K562 (cell line): ENCODE results near the gene MAP4.

Experiments used
- HMG20B ChIP-seq: fragments of 250-450 bp; sonication (Bioruptor Pico); IDR thresholded peaks from 2 replicates; pipeline ENCODE4 v1.5.0; 2021; ENCODE audit warnings: mild to moderate bottlenecking
- SIN3B ChIP-seq: fragments of 450-650 bp; IDR thresholded peaks from 2 replicates; pipeline ENCODE4 v1.6.1; 2017; ENCODE audit warnings: low read depth, mild to moderate bottlenecking, moderate library complexity
- ZBTB33 ChIP-seq: sonication (generic); formaldehyde crosslinking; IDR thresholded peaks from 2 replicates; pipeline ENCODE4 v1.8.1; 2023; ENCODE audit warnings: mild to moderate bottlenecking, missing genetic modification reagents
- ZNF41 ChIP-seq: fragments of 250-450 bp; sonication (Bioruptor Pico); conservative IDR thresholded peaks from 2 replicates; pipeline ENCODE4 v1.4.0; 2020; ENCODE audit warnings: mild to moderate bottlenecking
- TF ChIP-seq, protein P1 (sequence below), 3 experiments: IDR thresholded peaks in 2 of 3; conservative IDR thresholded peaks in 1 of 3; 2 replicates each; pipeline ENCODE4 v1.5.1; 2011 to 2012; ENCODE audit warnings: low read length in 3 of 3, mild to moderate bottlenecking in 3 of 3, control low read depth in 2 of 3, improper control_type of control experiment in 1 of 3, inconsistent platforms in 1 of 3, low read depth in 1 of 3, mixed read lengths in 1 of 3, moderate library complexity in 1 of 3; ENCODE audit not compliant: insufficient read depth in 2 of 3

DNA sequence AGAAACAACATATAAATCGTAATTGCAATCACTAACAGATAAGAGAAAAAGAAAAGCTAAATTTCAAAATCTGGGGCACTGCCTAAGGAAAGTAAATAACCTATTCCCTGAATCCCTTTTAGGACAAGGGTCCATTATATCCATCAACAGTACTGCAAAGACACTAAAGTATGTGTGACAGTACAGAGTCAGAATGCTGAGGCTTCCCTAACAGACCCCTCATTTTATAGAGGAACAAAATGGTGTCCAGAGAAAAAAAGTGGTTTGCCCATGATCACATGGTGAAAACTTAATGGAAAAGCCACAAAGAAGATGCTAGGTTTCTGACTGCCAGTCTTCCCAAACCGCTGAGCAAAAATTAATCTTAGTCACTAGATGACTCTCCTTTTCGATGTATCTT lies 119.5 kb downstream of the MAP4 start:
- TF ChIP-seq HMG20B (CRISPR knock-in tag) (no peak), ZNF41 (CRISPR knock-in tag) (no peak), SIN3B (no peak), ZBTB33 (no peak)
- TF ChIP-seq, protein P1, sequence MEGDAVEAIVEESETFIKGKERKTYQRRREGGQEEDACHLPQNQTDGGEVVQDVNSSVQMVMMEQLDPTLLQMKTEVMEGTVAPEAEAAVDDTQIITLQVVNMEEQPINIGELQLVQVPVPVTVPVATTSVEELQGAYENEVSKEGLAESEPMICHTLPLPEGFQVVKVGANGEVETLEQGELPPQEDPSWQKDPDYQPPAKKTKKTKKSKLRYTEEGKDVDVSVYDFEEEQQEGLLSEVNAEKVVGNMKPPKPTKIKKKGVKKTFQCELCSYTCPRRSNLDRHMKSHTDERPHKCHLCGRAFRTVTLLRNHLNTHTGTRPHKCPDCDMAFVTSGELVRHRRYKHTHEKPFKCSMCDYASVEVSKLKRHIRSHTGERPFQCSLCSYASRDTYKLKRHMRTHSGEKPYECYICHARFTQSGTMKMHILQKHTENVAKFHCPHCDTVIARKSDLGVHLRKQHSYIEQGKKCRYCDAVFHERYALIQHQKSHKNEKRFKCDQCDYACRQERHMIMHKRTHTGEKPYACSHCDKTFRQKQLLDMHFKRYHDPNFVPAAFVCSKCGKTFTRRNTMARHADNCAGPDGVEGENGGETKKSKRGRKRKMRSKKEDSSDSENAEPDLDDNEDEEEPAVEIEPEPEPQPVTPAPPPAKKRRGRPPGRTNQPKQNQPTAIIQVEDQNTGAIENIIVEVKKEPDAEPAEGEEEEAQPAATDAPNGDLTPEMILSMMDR (IDR thresholded peaks at IDR 0.05 in 2 of 3, conservative IDR thresholded peaks at IDR 0.05 in 1 of 3; ENCODE audit: insufficient read depth in 2 of 3, low read depth in 1 of 3, low read length in 3 of 3): no peak
